ENCODE data around the gene SALL1. TPM values are rescaled to one million over a fixed set of nuclear protein-coding genes. Genes with fewer than 3 reads are reported as not detected.

The SALL1 gene
- total and polyA plus RNA-seq, 2 of the 4 experiments (the other 2 are of a cell fraction): 0.90 to 5.2 TPM

DNA sequence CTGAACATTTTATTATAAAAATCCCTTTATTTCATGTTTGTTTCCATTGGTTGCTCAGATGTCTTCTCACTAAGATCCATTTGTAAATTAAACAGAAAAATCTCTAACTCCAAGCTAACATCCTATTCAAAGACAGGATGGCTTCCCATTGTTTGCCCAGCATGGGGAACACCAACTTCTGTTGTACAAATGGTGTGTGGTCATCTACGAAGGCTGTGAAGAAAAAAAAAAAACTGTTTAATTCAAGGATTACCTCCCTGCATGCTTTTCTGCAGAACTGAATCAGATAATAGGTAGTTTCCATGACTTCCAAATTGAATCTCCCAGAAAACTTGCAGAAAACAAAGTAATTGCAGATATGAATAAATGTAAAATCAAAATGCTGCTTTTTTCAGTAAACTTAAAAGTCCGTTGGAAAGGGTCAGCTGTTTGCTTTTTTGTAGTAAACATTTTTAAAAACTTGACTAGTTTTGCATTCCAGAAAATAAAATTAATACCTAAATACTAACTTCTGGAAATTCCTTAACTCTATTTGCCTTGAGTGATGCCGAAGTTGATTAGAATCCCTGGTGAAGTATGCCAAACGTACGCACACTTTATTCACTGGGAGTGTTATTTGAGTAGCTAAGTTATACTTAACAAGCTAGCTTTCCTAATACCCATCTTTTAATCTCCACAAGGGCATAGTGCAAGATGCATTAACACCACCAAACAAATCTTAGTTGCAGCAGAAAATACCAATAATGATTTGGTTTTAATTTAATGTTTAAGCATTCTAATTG is 7.7 kb downstream of the SALL1 start:
- H3K23ac ChIP-seq (ENCODE audit: low read depth, low read length): 0 out of 2 replicates have a peak overlapping the region, but pooled peaks have one; percentile 24
- no peak overlapping the region for H3K4me2 ChIP-seq (ENCODE audit: low read depth, low read length)
- peaks cover 0 to 44% of the 10 kb centered on the region in 2 experiments; a peak in 2 of 4 replicates for H3K79me1 ChIP-seq (ENCODE audit: low read depth in 1 of 2, low read length in 2 of 2)
- no peak overlapping the region for H3K18ac ChIP-seq (ENCODE audit: low read depth, low read length)
- H3K27ac ChIP-seq (ENCODE audit: insufficient read depth, low read length): no peak overlapping the region
- H3K9ac ChIP-seq (ENCODE audit: low read depth, low read length): no peak overlapping the region
- dilution Hi-C loops (cut with HindIII; ENCODE audit: low sequenced_read_pairs, unreplicated experiment) (no loop called here), in situ Hi-C loops (cut with MboI; ENCODE audit: low sequenced_read_pairs) (no loop called here), intact Hi-C loops (cut with micrococcal nuclease) (no loop called here)
- no CpG with 5 or more reads among the region's 5 CpGs for WGBS, 2 experiments (ENCODE audit: extremely low coverage in 2 of 2, insufficient read length in 1 of 2)
- no peaks in the 10 kb centered on the region for H3K9me3 ChIP-seq (ENCODE audit: control insufficient read depth, insufficient read depth, low read length)
- no peak overlapping the region for H3K4ac ChIP-seq (ENCODE audit: low read depth, low read length)
- H2BK120ac ChIP-seq (ENCODE audit: low read depth, low read length): no peak overlapping the region
- no peak overlapping the region for H4K5ac ChIP-seq (ENCODE audit: low read depth, low read length)
- DNase-seq (no peak), ATAC-seq (ENCODE audit: low read depth) (no peak)
- peaks cover 39% of the 10 kb centered on the region for H3K36me3 ChIP-seq (ENCODE audit: control insufficient read depth, insufficient read depth, low read length)
- no peak overlapping the region for H2BK15ac ChIP-seq (ENCODE audit: low read depth, low read length)
- no peaks in the 10 kb centered on the region for H3K4me1 ChIP-seq (ENCODE audit: control insufficient read depth, insufficient read depth, low read length)
- peaks cover 10% of the 10 kb centered on the region for H3K9me1 ChIP-seq (ENCODE audit: insufficient read depth, low read length)
- no peak overlapping the region for H3K56ac ChIP-seq (ENCODE audit: extremely low read depth, insufficient read depth, low read length)
- no peak overlapping the region for H2AFZ ChIP-seq (replicated peaks; ENCODE audit: low read length, poor library complexity)
- H2BK20ac ChIP-seq (ENCODE audit: low read depth, low read length): no peak overlapping the region
- no peak overlapping the region for H2AK9ac ChIP-seq (replicated peaks; ENCODE audit: low read depth, low read length, poor library complexity)
- POLR2A ChIA-PET (ENCODE audit: unreplicated experiment): interaction anchor here (0.7 kb wide), 1 partner anchor 21 kb away, joined by 3 read pairs; no protein-coding TSS in a partner anchor
- CTCF ChIA-PET: interaction anchor here (0.6 kb wide), 2 partner anchors 741 to 811 kb away, joined by 3 to 4 read pairs; no protein-coding TSS in a partner anchor
- H4K20me1 ChIP-seq (ENCODE audit: insufficient read depth, low read length): peaks cover 58% of the 10 kb centered on the region
- H3K4me3 ChIP-seq (ENCODE audit: insufficient read depth, low read depth, low read length): no peak overlapping the region
- no peaks in the 10 kb centered on the region for H3K27me3 ChIP-seq (ENCODE audit: control insufficient read depth, insufficient read depth, low read length)
- no peak overlapping the region for H3K14ac ChIP-seq (replicated peaks; ENCODE audit: low read depth, low read length)
- TF ChIP-seq RAD21 (IDR thresholded peaks at IDR 0.05; ENCODE audit: low read length) (no peak), CHD1 (IDR thresholded peaks at IDR 0.05; ENCODE audit: low read depth, low read length) (no peak), MXI1 (IDR thresholded peaks at IDR 0.05; ENCODE audit: borderline replicate concordance, low read depth, low read length) (no peak), MAFK (IDR thresholded peaks at IDR 0.05; ENCODE audit: low read depth, low read length) (no peak)
- TF ChIP-seq, protein P1, sequence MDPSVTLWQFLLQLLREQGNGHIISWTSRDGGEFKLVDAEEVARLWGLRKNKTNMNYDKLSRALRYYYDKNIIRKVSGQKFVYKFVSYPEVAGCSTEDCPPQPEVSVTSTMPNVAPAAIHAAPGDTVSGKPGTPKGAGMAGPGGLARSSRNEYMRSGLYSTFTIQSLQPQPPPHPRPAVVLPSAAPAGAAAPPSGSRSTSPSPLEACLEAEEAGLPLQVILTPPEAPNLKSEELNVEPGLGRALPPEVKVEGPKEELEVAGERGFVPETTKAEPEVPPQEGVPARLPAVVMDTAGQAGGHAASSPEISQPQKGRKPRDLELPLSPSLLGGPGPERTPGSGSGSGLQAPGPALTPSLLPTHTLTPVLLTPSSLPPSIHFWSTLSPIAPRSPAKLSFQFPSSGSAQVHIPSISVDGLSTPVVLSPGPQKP (IDR thresholded peaks at IDR 0.05; ENCODE audit: borderline replicate concordance, low read depth, low read length): no peak
- no peak overlapping the region for H4K91ac ChIP-seq (ENCODE audit: insufficient read depth, low read depth, low read length)
- BruUV-seq (replicated peaks): no TSS peak
- no peak overlapping the region for H4K8ac ChIP-seq (ENCODE audit: low read depth in 2 of 2, low read length in 2 of 2)
- H2AK5ac ChIP-seq (ENCODE audit: low read depth, low read length): no peak overlapping the region
- no peak overlapping the region for H2BK5ac ChIP-seq (ENCODE audit: low read depth, low read length, poor library complexity, severe bottlenecking)
